ENCODE data around the gene DNAH2. TPM values are rescaled to one million over a fixed set of nuclear protein-coding genes. Genes with fewer than 3 reads are reported as not detected.
A peak's percentile ranks its signal among the peaks of the same experiment; 100 is the strongest.

Gene DNAH2
- total RNA-seq, 1 experiment from 2014 or later = 0.15 TPM

DNA sequence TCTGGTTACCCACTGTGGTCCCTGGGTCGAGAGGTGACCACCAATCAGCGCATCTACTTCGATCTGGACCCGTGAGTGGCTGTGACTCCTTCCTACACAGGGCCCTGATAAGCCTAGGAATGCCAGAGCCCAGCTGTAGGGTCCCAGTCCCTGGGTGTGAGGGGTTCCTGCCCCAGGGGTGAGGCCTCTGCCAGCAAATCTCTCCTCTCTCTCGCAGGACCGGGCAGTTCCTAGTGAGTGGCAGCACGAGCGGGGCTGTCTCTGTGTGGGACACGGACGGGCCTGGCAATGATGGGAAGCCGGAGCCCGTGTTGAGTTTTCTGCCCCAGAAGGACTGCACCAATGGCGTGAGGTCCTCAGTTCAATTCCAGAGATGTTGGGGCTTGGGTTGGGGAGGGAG is 14.8 kb upstream of the DNAH2 start:
- no peak overlapping the region for H4K5ac ChIP-seq (ENCODE audit: insufficient read length, low read depth, low read length)
- no peak overlapping the region for H2BK20ac ChIP-seq (ENCODE audit: low read depth, low read length, poor library complexity, severe bottlenecking)
- no peak overlapping the region for H3K27ac ChIP-seq (ENCODE audit: insufficient read length, low read depth, low read length)
- H2AFZ ChIP-seq (ENCODE audit: low read length) = no peak overlapping the region
- H2AK5ac ChIP-seq (ENCODE audit: insufficient read length, low read length) = no peak overlapping the region
- no peaks in the 10 kb centered on the region for H4K20me1 ChIP-seq (ENCODE audit: control insufficient read depth, insufficient read depth, insufficient read length)
- no peaks in the 10 kb centered on the region for H3K79me2 ChIP-seq (ENCODE audit: insufficient read depth, low read length)
- H2BK120ac ChIP-seq (ENCODE audit: low read depth, low read length, poor library complexity, severe bottlenecking) = peak overlapping the region; percentile 40
- H2BK5ac ChIP-seq (ENCODE audit: insufficient read length, low read length) = no peak overlapping the region
- H2BK15ac ChIP-seq (ENCODE audit: low read depth, low read length) = no peak overlapping the region
- peaks cover 27% of the 10 kb centered on the region for H3K27me3 Mint-ChIP-seq (ENCODE audit: low read depth)
- no peak overlapping the region for H4K8ac ChIP-seq (replicated peaks; ENCODE audit: insufficient read length, low read depth, low read length)
- no peak for TF ChIP-seq CTCF (conservative IDR thresholded peaks at IDR 0.05)
- no peak overlapping the region for H3K56ac ChIP-seq (ENCODE audit: insufficient read length, low read depth, low read length)
- no peaks in the 10 kb centered on the region; the same call in 1 of the 2 replicates for H3K27me3 ChIP-seq (ENCODE audit: insufficient read depth, low read length)
- H3K14ac ChIP-seq (ENCODE audit: insufficient read depth, low read length) = peak overlapping the region; percentile 91; the same call in 1 of the 2 replicates
- H3K4me1 ChIP-seq (ENCODE audit: insufficient read depth, low read length) = no peaks in the 10 kb centered on the region; the same call in 1 of the 2 replicates
- no peak overlapping the region for H3K9ac ChIP-seq (ENCODE audit: extremely low read depth, insufficient read length, low read length)
- DNase-seq = no peak
- H3K27ac Mint-ChIP-seq = peak overlapping the region in 2 of 3 experiments; percentile 80 to 91; a peak in 2 of 7 replicates
- peaks cover 18% of the 10 kb centered on the region for H3K23me2 ChIP-seq (ENCODE audit: insufficient read length, low read depth, low read length, poor library complexity, severe bottlenecking)
- no peak overlapping the region for H4K91ac ChIP-seq (ENCODE audit: insufficient read length, low read depth, low read length)
- H3K4ac ChIP-seq (ENCODE audit: low read depth, low read length) = 0 out of 2 replicates have a peak overlapping the region, but pooled peaks have one; percentile 44
- no peak overlapping the region for H2BK12ac ChIP-seq (ENCODE audit: insufficient read length, low read depth, low read length)
- H3K36me3 Mint-ChIP-seq (ENCODE audit: insufficient read depth in 1 of 3, low read depth in 3 of 3) = peaks cover 5 to 18% (median 16%) of the 10 kb centered on the region in 3 experiments; a peak in 6 of 7 replicates
- no peak overlapping the region for H3K23ac ChIP-seq (ENCODE audit: insufficient read length, low read depth, low read length)
- H3K4me1 Mint-ChIP-seq = peaks cover 31 to 33% of the 10 kb centered on the region in 2 experiments
- peak overlapping the region; percentile 97 for H3K18ac ChIP-seq (ENCODE audit: insufficient read length, low read depth, low read length)
- H3T11ph ChIP-seq (ENCODE audit: low read length) = peak overlapping the region; percentile 55
- no peaks in the 10 kb centered on the region for H3K9me3 Mint-ChIP-seq
- no peaks in the 10 kb centered on the region for H3K79me1 ChIP-seq (ENCODE audit: insufficient read depth, low read depth, low read length, poor library complexity, severe bottlenecking)
- peak overlapping the region in 1 of 2 experiments; percentile 87; a peak in 1 of 5 replicates for H3K4me3 Mint-ChIP-seq
- H3K4me2 ChIP-seq (ENCODE audit: insufficient read depth, insufficient read length, low read length) = no peak overlapping the region
- WGBS (ENCODE audit: extremely low coverage, insufficient read length, low lambda C conversion rate) = no CpG with 5 or more reads among the region's 13 CpGs
- no peaks in the 10 kb centered on the region for H3K9me3 ChIP-seq (ENCODE audit: control insufficient read depth, low read depth, low read length)
